H1 (cell line): ENCODE results near the gene P4HA3. TPM values are rescaled to one million over a fixed set of nuclear protein-coding genes. Genes with fewer than 3 reads are reported as not detected.

Experiments used
- CTCF ChIA-PET: fragments of 300-600 bp; sonication (Branson Sonifier 250); formaldehyde crosslinking; loops from one replicate; lab custom pipeline; 2021; ENCODE audit not compliant: partially characterized antibody; lab: Charles Lee
- POLR2A ChIA-PET: fragments of 300-600 bp; sonication (Branson Sonifier 250); formaldehyde crosslinking; loops from one replicate; lab custom pipeline; 2021; ENCODE audit warnings: inconsistent platforms; ENCODE audit not compliant: partially characterized antibody; lab: Charles Lee
- DNase-seq, 2 experiments: peaks; one replicate each; pipeline versions ENCODE4 v3.0.0 to v3.0.0-alpha.2; 2010 to 2022; ENCODE audit warnings: low spot score in 2 of 2, low read depth in 1 of 2, mixed read lengths in 1 of 2
- FAIRE-seq: peaks from 2 replicates; lab custom pipeline; 2011; peaks lifted over from hg19 to GRCh38; lab: Jason Lieb, UNC
- H2AFZ ChIP-seq: 2 replicates; pipeline ENCODE4 v1.8.1; 2012; ENCODE audit warnings: low read length, inconsistent platforms
- H2AK5ac ChIP-seq: 2 replicates; pipeline ENCODE4 v1.6.1; 2013; ENCODE audit warnings: low read depth, low read length
- H2BK120ac ChIP-seq: replicated peaks from 2 replicates; pipeline ENCODE3; 2013; ENCODE audit warnings: low read depth, low read length, inconsistent platforms
- H2BK12ac ChIP-seq: 2 replicates; pipeline ENCODE4 v1.6.1; 2013; ENCODE audit warnings: low read depth, low read length
- H2BK15ac ChIP-seq: 2 replicates; pipeline ENCODE4 v1.6.1; 2013; ENCODE audit warnings: low read length
- H2BK20ac ChIP-seq: 2 replicates; pipeline ENCODE4 v1.6.1; 2013; ENCODE audit warnings: low read length
- H2BK5ac ChIP-seq: 2 replicates; pipeline ENCODE4 v1.6.1; 2013; ENCODE audit warnings: low read depth, low read length
- H3K14ac ChIP-seq: 2 replicates; pipeline ENCODE4 v1.6.1; 2013; ENCODE audit warnings: inconsistent platforms; ENCODE audit not compliant: insufficient read length
- H3K18ac ChIP-seq: 2 replicates; pipeline ENCODE4 v1.6.1; 2013; ENCODE audit warnings: low read length; ENCODE audit errors: extremely low read depth
- H3K23ac ChIP-seq: 2 replicates; pipeline ENCODE4 v1.6.1; 2013; ENCODE audit warnings: inconsistent platforms; ENCODE audit not compliant: insufficient read length
- H3K23me2 ChIP-seq: 2 replicates; pipeline ENCODE4 v1.6.1; 2013; ENCODE audit warnings: low read depth, low read length
- H3K27ac ChIP-seq: 2 replicates; pipeline ENCODE4 v1.6.1; 2011; ENCODE audit warnings: low read depth, low read length, inconsistent platforms
- H3K27me3 ChIP-seq, 4 experiments: replicated peaks in 1 of 4; 1 replicate in 1 of 4; 2 replicates in 3 of 4; pipeline versions ENCODE4 v1.6.1 to v1.8.1; 2011 to 2013; ENCODE audit warnings: low read length in 3 of 4, mild to moderate bottlenecking in 3 of 4, inconsistent platforms in 2 of 4, mixed read lengths in 2 of 4, moderate library complexity in 1 of 4; ENCODE audit not compliant: control insufficient read depth in 3 of 4, insufficient read depth in 3 of 4; ENCODE audit errors: extremely low read depth in 1 of 4
- H3K36me3 ChIP-seq, 4 experiments: 2 replicates each; pipeline versions ENCODE4 v1.6.1 to v1.8.1; 2011 to 2013; ENCODE audit warnings: mild to moderate bottlenecking in 4 of 4, low read length in 3 of 4, moderate library complexity in 2 of 4, control low read depth in 1 of 4, inconsistent platforms in 1 of 4; ENCODE audit not compliant: insufficient read depth in 4 of 4, control insufficient read depth in 2 of 4
- H3K4ac ChIP-seq: replicated peaks from 2 replicates; pipeline ENCODE3; 2013; ENCODE audit warnings: low read length, low read depth, mixed read lengths, inconsistent platforms; ENCODE audit not compliant: insufficient read length
- H3K4me1 ChIP-seq, 4 experiments: replicated peaks in 1 of 4; 1 replicate in 1 of 4; 2 replicates in 3 of 4; pipeline versions ENCODE4 v1.6.1 to v1.8.1; 2011 to 2013; ENCODE audit warnings: low read length in 3 of 4, inconsistent platforms in 2 of 4, mixed read lengths in 1 of 4; ENCODE audit not compliant: insufficient read depth in 4 of 4, control insufficient read depth in 3 of 4
- H3K4me2 ChIP-seq, 2 experiments: 2 replicates each; pipeline versions ENCODE4 v1.6.1 to v1.8.1; 2011 to 2013; ENCODE audit warnings: low read depth in 2 of 2, low read length in 2 of 2, control low read depth in 1 of 2, inconsistent platforms in 1 of 2, mild to moderate bottlenecking in 1 of 2; ENCODE audit not compliant: insufficient read depth in 1 of 2
- H3K4me3 ChIP-seq, 4 experiments: fragments of 200-600, 300-600 bp in 1 of 4; sonication (generic), shearing (Covaris generic), sonication (Bioruptor Twin) in 1 of 4; 2 replicates each; pipeline versions ENCODE4 v1.5.1 to v1.8.1; 2011 to 2016; ENCODE audit warnings: low read length in 4 of 4, low read depth in 3 of 4, control low read depth in 2 of 4, inconsistent platforms in 2 of 4, mild to moderate bottlenecking in 2 of 4, mixed read lengths in 1 of 4, moderate library complexity in 1 of 4; ENCODE audit not compliant: insufficient read depth in 2 of 4; ENCODE audit errors: extremely low read depth in 1 of 4
- H3K56ac ChIP-seq: replicated peaks from 2 replicates; pipeline ENCODE3; 2013; ENCODE audit warnings: low read depth, mild to moderate bottlenecking, mixed read lengths, low read length, inconsistent platforms; ENCODE audit not compliant: insufficient read length
- H3K79me1 ChIP-seq: 2 replicates; pipeline ENCODE4 v1.6.1; 2013; ENCODE audit warnings: low read depth, low read length, control low read depth
- H3K79me2 ChIP-seq, 2 experiments: 2 replicates each; pipeline versions ENCODE4 v1.6.1 to v1.8.1; 2012 to 2013; ENCODE audit warnings: low read length in 2 of 2, mild to moderate bottlenecking in 2 of 2, inconsistent platforms in 1 of 2; ENCODE audit not compliant: insufficient read depth in 2 of 2, control insufficient read depth in 1 of 2
- H3K9ac ChIP-seq, 4 experiments: replicated peaks in 1 of 4; 1 replicate in 1 of 4; 2 replicates in 3 of 4; pipeline versions ENCODE4 v1.6.1 to v1.8.1; 2011 to 2013; ENCODE audit warnings: low read depth in 3 of 4, low read length in 3 of 4, control low read depth in 2 of 4, mild to moderate bottlenecking in 2 of 4, moderate library complexity in 2 of 4, inconsistent platforms in 1 of 4; ENCODE audit errors: extremely low read depth in 1 of 4
- H3K9me3 ChIP-seq, 2 experiments: 2 replicates each; pipeline versions ENCODE4 v1.6.1 to v1.8.1; 2012 to 2013; ENCODE audit warnings: mild to moderate bottlenecking in 2 of 2, moderate library complexity in 2 of 2, control low read depth in 1 of 2, inconsistent platforms in 1 of 2, low read depth in 1 of 2, low read length in 1 of 2, mixed read lengths in 1 of 2; ENCODE audit not compliant: insufficient read depth in 2 of 2
- H4K20me1 ChIP-seq, 2 experiments: replicated peaks in 1 of 2; 2 replicates each; pipeline versions ENCODE3 to v1.8.1; 2011 to 2013; ENCODE audit warnings: inconsistent platforms in 2 of 2, low read length in 2 of 2, mild to moderate bottlenecking in 1 of 2; ENCODE audit not compliant: insufficient read depth in 2 of 2, control insufficient read depth in 1 of 2
- H4K5ac ChIP-seq: 2 replicates; pipeline ENCODE4 v1.6.1; 2013; ENCODE audit warnings: low read length, low read depth, mixed read lengths, inconsistent platforms; ENCODE audit not compliant: insufficient read length
- H4K8ac ChIP-seq: 2 replicates; pipeline ENCODE4 v1.8.0; 2013; ENCODE audit warnings: mild to moderate bottlenecking, moderate library complexity, low read length, inconsistent platforms; ENCODE audit not compliant: insufficient read depth; ENCODE audit errors: extremely low read depth
- H4K91ac ChIP-seq: replicated peaks from 2 replicates; pipeline ENCODE3; 2013; ENCODE audit warnings: low read length, mixed read lengths, inconsistent platforms; ENCODE audit not compliant: insufficient read length
- CHD2 ChIP-seq: IDR thresholded peaks from 2 replicates; pipeline ENCODE4 v1.6.1; 2012; ENCODE audit warnings: low read length, improper control_type of control experiment
- HDAC2 ChIP-seq, 2 experiments: fragments of 300-600 bp in 1 of 2; sonication (generic) in 1 of 2; IDR thresholded peaks; 2 replicates each; pipeline ENCODE4 v1.6.1; 2011 to 2012; ENCODE audit warnings: low read depth in 2 of 2, low read length in 2 of 2, mild to moderate bottlenecking in 2 of 2, moderate library complexity in 2 of 2, borderline replicate concordance in 1 of 2, inconsistent platforms in 1 of 2
- HDAC6 ChIP-seq: IDR thresholded peaks from one replicate; pipeline ENCODE4 v1.7.1; 2012; ENCODE audit warnings: low read depth, mild to moderate bottlenecking, inconsistent platforms, low read length, moderate library complexity
- JUN ChIP-seq: IDR thresholded peaks from 2 replicates; pipeline ENCODE4 v1.6.1; 2011; ENCODE audit warnings: low read depth, mild to moderate bottlenecking, improper control_type of control experiment, low read length
- MAFK ChIP-seq: IDR thresholded peaks from 2 replicates; pipeline ENCODE4 v1.6.1; 2012; ENCODE audit warnings: low read depth, mild to moderate bottlenecking, improper control_type of control experiment, low read length
- NRF1 ChIP-seq: IDR thresholded peaks from 2 replicates; pipeline ENCODE4 v1.6.1; 2011; ENCODE audit warnings: mild to moderate bottlenecking, low read depth, low read length, improper control_type of control experiment
- POLR2AphosphoS5 ChIP-seq: IDR thresholded peaks from 2 replicates; pipeline ENCODE4 v1.6.1; 2011; ENCODE audit warnings: low read depth, low read length
- RXRA ChIP-seq: IDR thresholded peaks from 2 replicates; pipeline ENCODE4 v1.6.1; 2011; ENCODE audit warnings: low read depth, mild to moderate bottlenecking, low read length, moderate library complexity; ENCODE audit not compliant: insufficient read depth
- SIRT6 ChIP-seq: IDR thresholded peaks from one replicate; pipeline ENCODE4 v1.7.1; 2012; ENCODE audit warnings: low read length, inconsistent platforms
- SP1 ChIP-seq: IDR thresholded peaks from 2 replicates; pipeline ENCODE4 v1.6.1; 2011; ENCODE audit warnings: low read depth, low read length
- SP2 ChIP-seq: IDR thresholded peaks from 2 replicates; pipeline ENCODE4 v1.6.1; 2012; ENCODE audit warnings: mild to moderate bottlenecking, low read length, inconsistent platforms
- SUZ12 ChIP-seq: fragments of 200-600 bp; sonication (generic); IDR thresholded peaks from 2 replicates; pipeline ENCODE4 v1.6.1; 2012; ENCODE audit warnings: mild to moderate bottlenecking, inconsistent platforms, low read length, moderate library complexity, mixed read lengths
- TAF1 ChIP-seq: IDR thresholded peaks from 2 replicates; pipeline ENCODE4 v1.6.1; 2011; ENCODE audit warnings: mild to moderate bottlenecking, low read depth, low read length
- ZNF274 ChIP-seq: IDR thresholded peaks from 2 replicates; pipeline ENCODE4 v1.7.0; 2012; ENCODE audit warnings: low read length, borderline replicate concordance; ENCODE audit errors: extremely low read depth
- WGBS, 2 experiments: shearing (Covaris generic) in 1 of 2; methylation state at CpG; one replicate each; pipeline versions ENCODE4 v1.1.6 to v1.1.7; 2013 to 2015; ENCODE audit warnings: low lambda C conversion rate in 2 of 2, mixed read lengths in 2 of 2, inconsistent platforms in 1 of 2, low coverage in 1 of 2, missing lambda C conversion rate in 1 of 2; ENCODE audit not compliant: insufficient replicate concordance in 2 of 2, insufficient coverage in 1 of 2, insufficient read length in 1 of 2; ENCODE audit errors: extremely low coverage in 1 of 2, missing lambda C conversion rate in 1 of 2; 5-methylcytosine and 5-hydroxymethylcytosine counted together
- polyA plus RNA-seq, 7 experiments: library from polyadenylated mRNA; depleted of rRNA in 3 of 7; stranded (reverse) in 5 of 7; unstranded in 2 of 7; fragments of >200 nt in 5 of 7; fragments of 200-250 nt in 2 of 7; gene quantifications; 1 replicate in 5 of 7; 2 replicates in 1 of 7; 4 replicates in 1 of 7; pipeline versions ENCODE4 v1.2.1 to v1.2.3, GENCODE V29; 2011 to 2013; ENCODE audit warnings: missing spikeins in 2 of 7, mixed read lengths in 2 of 7
- total RNA-seq: library from RNA; stranded (reverse); fragmentation: NEBNext Ultra II Directional; extraction: Animal tissue kit (Norgen Biotek cat#: 25700); gene quantifications from 2 replicates; pipeline ENCODE4 v1.2.1, GENCODE V29; 2021

P4HA3 gene
- total and polyA plus RNA-seq, 2 of the 8 experiments (the other 6 are each of a cell fraction or from before 2014, with no cell fraction given), result 0.06 TPM; not detected in 1

- H3K27ac ChIP-seq, result no peak overlapping the region
- no peaks in the 10 kb centered on the region for H3K9me3 ChIP-seq
- no peak overlapping the region for H2BK12ac ChIP-seq
- no peak overlapping the region for H2AK5ac ChIP-seq
- no peak overlapping the region for H3K23ac ChIP-seq
- no peak overlapping the region for H2BK15ac ChIP-seq
- no peak overlapping the region for H3K4me3 ChIP-seq
- no peak overlapping the region for H3K56ac ChIP-seq
- no peak overlapping the region for H3K18ac ChIP-seq
- H4K8ac ChIP-seq, result no peak overlapping the region
- H3K79me2 ChIP-seq, result no peaks in the 10 kb centered on the region
- WGBS, 2 experiments, result 89% methylated on average over 4 of the region's 6 CpGs; no CpG with 5 or more reads in 1 of the 2 experiments
- ChIA-PET POLR2A (interaction anchor here (0.8 kb wide), 1 partner anchor 93 kb away, joined by 4 read pairs; no protein-coding TSS in a partner anchor), CTCF (interaction anchor here (1.8 kb wide), 1 partner anchor 23 kb away, joined by 8 read pairs; no protein-coding TSS in a partner anchor)
- no peaks in the 10 kb centered on the region for H3K4me1 ChIP-seq
- no peak overlapping the region for H2BK5ac ChIP-seq
- no peak overlapping the region for H2BK120ac ChIP-seq
- no peak overlapping the region for H3K4ac ChIP-seq
- no peak overlapping the region for H3K14ac ChIP-seq
- H3K9ac ChIP-seq, result no peak overlapping the region
- no peak for FAIRE-seq
- no peaks in the 10 kb centered on the region for H3K79me1 ChIP-seq
- H4K20me1 ChIP-seq, result peaks cover 0 to 2% of the 10 kb centered on the region in 2 experiments
- H2BK20ac ChIP-seq, result no peak overlapping the region
- no peak overlapping the region for H4K91ac ChIP-seq
- DNase-seq, result no peak
- no peak overlapping the region for H3K4me2 ChIP-seq
- H3K23me2 ChIP-seq, result no peaks in the 10 kb centered on the region
- no peaks in the 10 kb centered on the region for H3K27me3 ChIP-seq
- no peak overlapping the region for H4K5ac ChIP-seq
- no peak overlapping the region for H2AFZ ChIP-seq
- peaks cover 0 to 28% (median 16%) of the 10 kb centered on the region in 4 experiments; a peak in 6 of 8 replicates for H3K36me3 ChIP-seq
- TF ChIP-seq JUN, result no peak
- no peak for TF ChIP-seq HDAC6
- TF ChIP-seq SP1, result no peak
- TF ChIP-seq NRF1, result no peak
- no peak for TF ChIP-seq SIRT6
- no peak for TF ChIP-seq SP2
- no peak for TF ChIP-seq TAF1
- no peak for TF ChIP-seq RXRA
- TF ChIP-seq ZNF274, result no peak
- TF ChIP-seq HDAC2 (IDR thresholded peaks at IDR 0.05; ENCODE audit: borderline replicate concordance in 1 of 2, low read depth in 2 of 2, low read length in 2 of 2), result no peak
- no peak for TF ChIP-seq POLR2AphosphoS5
- TF ChIP-seq MAFK, result no peak
- no peak for TF ChIP-seq SUZ12
- no peak for TF ChIP-seq CHD2
Observed at GRCh38 chr11:74232311-74232950, 79.0 kb downstream of the P4HA3 start.
